Glutamatergic neuron (in vitro differentiated cells): ENCODE data around the gene QKI. TPM values are rescaled to one million over a fixed set of nuclear protein-coding genes. Genes with fewer than 3 reads are reported as not detected.

Source experiments
- DNase-seq: peaks from one replicate; pipeline ENCODE4 v3.0.0; 2022
- H3K27ac Mint-ChIP-seq: one replicate; pipeline ENCODE4 v1.8.0; 2020; ENCODE audit warnings: mild to moderate bottlenecking, mixed read lengths, inconsistent platforms; ENCODE audit not compliant: unreplicated experiment
- H3K27me3 Mint-ChIP-seq: one replicate; pipeline ENCODE4 v1.8.0; 2020; ENCODE audit warnings: mild to moderate bottlenecking, moderate library complexity, mixed read lengths, inconsistent platforms; ENCODE audit not compliant: unreplicated experiment
- H3K36me3 Mint-ChIP-seq: one replicate; pipeline ENCODE4 v1.8.0; 2020; ENCODE audit warnings: mild to moderate bottlenecking, mixed read lengths, inconsistent platforms; ENCODE audit not compliant: unreplicated experiment
- H3K4me1 Mint-ChIP-seq: one replicate; pipeline ENCODE4 v1.8.0; 2020; ENCODE audit warnings: mild to moderate bottlenecking, low read depth, mixed read lengths, inconsistent platforms; ENCODE audit not compliant: unreplicated experiment
- H3K4me3 Mint-ChIP-seq: one replicate; pipeline ENCODE4 v1.8.0; 2020; ENCODE audit warnings: mild to moderate bottlenecking, mixed read lengths, inconsistent platforms; ENCODE audit not compliant: unreplicated experiment
- H3K9me3 Mint-ChIP-seq: one replicate; pipeline ENCODE4 v1.8.0; 2020; ENCODE audit warnings: mild to moderate bottlenecking, moderate library complexity, mixed read lengths, inconsistent platforms; ENCODE audit not compliant: unreplicated experiment
- total RNA-seq: library from RNA; stranded (reverse); fragmentation: NEBNext Ultra II Directional; extraction: Animal tissue kit (Norgen Biotek cat#: 25700); gene quantifications from one replicate; pipeline ENCODE4 v1.2.1, GENCODE V29; 2021; ENCODE audit not compliant: unreplicated experiment
- TF ChIP-seq, protein P1 (sequence below): fragments of 200-600 bp; sonication (generic); IDR thresholded peaks from one replicate; pipeline ENCODE4 v1.5.0; 2021; ENCODE audit not compliant: partially characterized antibody, unreplicated experiment

Gene QKI
- total RNA-seq, 1 donor from 2014 or later = 50.5 TPM

DNA sequence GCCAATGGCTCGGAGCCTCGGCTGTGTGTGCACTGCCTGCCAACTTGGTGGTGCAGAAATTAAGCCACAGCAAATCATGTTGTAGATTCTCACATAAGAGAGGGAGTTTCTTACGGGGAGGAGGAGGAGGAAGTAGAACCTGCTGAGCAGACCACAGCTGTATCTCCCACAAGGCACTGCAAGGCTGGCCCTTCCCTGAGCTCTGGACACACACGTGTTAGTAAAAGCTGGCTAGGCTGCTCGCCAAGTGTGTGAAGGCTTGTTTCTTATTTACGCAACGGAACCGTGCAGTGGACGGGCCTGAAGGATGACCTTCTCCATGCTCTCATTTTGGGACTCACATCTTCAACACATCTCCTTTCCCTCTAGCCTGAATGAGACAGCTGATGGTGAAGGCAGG, 15.7 kb upstream of the QKI start:
- Mint-ChIP-seq H3K27ac (no peak overlapping the region), H3K36me3 (no peaks in the 10 kb centered on the region), H3K9me3 (peaks cover 2% of the 10 kb centered on the region), H3K4me3 (no peak overlapping the region), H3K4me1 (peaks cover 10% of the 10 kb centered on the region), H3K27me3 (peaks cover 7% of the 10 kb centered on the region)
- TF ChIP-seq, protein P1, sequence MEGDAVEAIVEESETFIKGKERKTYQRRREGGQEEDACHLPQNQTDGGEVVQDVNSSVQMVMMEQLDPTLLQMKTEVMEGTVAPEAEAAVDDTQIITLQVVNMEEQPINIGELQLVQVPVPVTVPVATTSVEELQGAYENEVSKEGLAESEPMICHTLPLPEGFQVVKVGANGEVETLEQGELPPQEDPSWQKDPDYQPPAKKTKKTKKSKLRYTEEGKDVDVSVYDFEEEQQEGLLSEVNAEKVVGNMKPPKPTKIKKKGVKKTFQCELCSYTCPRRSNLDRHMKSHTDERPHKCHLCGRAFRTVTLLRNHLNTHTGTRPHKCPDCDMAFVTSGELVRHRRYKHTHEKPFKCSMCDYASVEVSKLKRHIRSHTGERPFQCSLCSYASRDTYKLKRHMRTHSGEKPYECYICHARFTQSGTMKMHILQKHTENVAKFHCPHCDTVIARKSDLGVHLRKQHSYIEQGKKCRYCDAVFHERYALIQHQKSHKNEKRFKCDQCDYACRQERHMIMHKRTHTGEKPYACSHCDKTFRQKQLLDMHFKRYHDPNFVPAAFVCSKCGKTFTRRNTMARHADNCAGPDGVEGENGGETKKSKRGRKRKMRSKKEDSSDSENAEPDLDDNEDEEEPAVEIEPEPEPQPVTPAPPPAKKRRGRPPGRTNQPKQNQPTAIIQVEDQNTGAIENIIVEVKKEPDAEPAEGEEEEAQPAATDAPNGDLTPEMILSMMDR = no peak
- no peak for DNase-seq

DNA sequence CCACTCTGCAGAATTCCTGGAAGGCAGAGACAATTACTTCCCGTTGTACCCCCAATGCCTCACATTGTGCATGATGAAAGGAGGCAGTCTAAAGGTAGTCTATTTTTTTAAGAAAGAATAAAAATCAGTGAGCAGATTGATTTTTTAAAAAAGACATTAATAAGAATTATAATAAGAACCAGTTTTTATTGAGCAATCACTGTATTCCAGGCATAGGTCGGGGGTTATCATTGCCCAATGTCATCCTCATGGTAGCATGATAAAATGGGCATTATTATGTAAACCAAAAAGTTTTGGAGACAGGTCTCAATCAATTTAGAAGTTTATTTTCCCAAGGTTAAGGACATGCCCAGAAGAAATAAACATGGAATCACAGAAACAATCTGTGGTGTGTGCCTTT, 14.0 kb upstream of the QKI start:
- Mint-ChIP-seq H3K9me3 (peaks cover 2% of the 10 kb centered on the region), H3K27me3 (peaks cover 9% of the 10 kb centered on the region), H3K4me3 (no peak overlapping the region), H3K4me1 (peaks cover 8% of the 10 kb centered on the region), H3K27ac (no peak overlapping the region), H3K36me3 (no peaks in the 10 kb centered on the region)
- TF ChIP-seq, protein P1 = no peak
- no peak for DNase-seq

DNA sequence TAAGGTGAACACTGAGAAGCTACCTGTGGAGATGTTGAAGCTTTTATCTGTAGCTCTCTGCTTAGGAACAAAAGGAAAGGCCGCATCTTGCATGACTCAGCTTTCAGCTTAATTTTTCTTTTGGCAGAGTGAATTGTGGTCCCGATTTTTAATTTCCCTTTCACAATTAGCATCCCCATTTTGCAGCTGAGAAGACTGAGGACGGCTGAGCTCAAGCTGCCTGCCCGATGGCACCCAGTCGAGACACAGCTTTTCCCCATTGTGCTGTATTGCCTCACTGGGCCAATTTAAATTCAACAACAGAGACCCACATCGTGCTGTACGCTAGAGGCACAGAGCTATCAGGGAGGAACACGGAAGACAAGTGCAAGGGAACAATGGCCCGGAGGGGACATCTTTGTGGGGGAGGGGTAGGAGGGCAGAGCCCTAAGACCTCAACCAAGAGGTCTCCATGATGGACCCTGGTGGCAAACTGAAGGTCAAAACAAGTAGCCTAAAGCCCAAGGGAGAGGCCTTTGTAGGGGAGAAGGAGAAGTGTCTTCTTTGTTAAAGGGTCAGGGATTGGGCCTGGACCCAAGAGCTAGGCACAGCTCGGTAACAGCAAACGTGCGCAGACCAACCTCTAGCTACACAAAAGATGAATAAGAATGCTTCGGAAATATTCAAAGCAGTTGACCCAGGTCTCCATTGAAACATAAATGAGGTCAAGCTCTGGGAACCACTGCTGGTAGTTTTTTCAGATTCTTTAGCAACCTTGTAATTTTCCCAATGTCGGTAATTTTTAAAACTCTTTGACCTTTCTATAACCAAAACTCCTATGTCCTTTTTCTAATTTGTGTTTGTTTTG, 13.3 kb upstream of the QKI start:
- peaks cover 2% of the 10 kb centered on the region for H3K9me3 Mint-ChIP-seq
- TF ChIP-seq, protein P1 = no peak
- H3K27me3 Mint-ChIP-seq = peaks cover 9% of the 10 kb centered on the region
- peaks cover 10% of the 10 kb centered on the region for H3K4me1 Mint-ChIP-seq
- H3K4me3 Mint-ChIP-seq = no peak overlapping the region
- no peak overlapping the region for H3K27ac Mint-ChIP-seq
- H3K36me3 Mint-ChIP-seq = no peaks in the 10 kb centered on the region
- no peak for DNase-seq

DNA sequence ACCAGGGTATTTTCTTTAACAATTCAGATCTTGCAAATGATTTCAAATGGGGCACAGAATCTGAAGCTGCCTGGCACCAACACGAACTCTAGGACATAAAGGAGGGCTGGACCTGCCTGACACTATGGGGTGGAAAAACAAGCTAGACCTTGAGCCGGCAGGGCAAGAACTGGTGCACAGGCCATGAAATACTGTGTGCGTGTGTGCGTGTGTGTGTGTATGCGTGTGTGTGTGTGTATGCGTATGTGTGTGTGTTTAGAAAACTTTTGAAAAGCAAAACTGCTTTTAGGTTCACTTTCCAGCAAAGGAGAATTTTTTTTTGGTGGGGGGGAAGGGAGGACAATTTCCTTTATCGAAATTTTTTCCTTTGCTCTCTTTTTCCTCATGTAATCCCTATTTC, 11.9 kb upstream of the QKI start:
- TF ChIP-seq, protein P1 = no peak
- H3K4me1 Mint-ChIP-seq = peaks cover 4% of the 10 kb centered on the region
- peaks cover 6% of the 10 kb centered on the region for H3K27me3 Mint-ChIP-seq
- no peaks in the 10 kb centered on the region for H3K36me3 Mint-ChIP-seq
- no peak overlapping the region for H3K27ac Mint-ChIP-seq
- H3K4me3 Mint-ChIP-seq = no peak overlapping the region
- DNase-seq = no peak
- no peaks in the 10 kb centered on the region for H3K9me3 Mint-ChIP-seq

DNA sequence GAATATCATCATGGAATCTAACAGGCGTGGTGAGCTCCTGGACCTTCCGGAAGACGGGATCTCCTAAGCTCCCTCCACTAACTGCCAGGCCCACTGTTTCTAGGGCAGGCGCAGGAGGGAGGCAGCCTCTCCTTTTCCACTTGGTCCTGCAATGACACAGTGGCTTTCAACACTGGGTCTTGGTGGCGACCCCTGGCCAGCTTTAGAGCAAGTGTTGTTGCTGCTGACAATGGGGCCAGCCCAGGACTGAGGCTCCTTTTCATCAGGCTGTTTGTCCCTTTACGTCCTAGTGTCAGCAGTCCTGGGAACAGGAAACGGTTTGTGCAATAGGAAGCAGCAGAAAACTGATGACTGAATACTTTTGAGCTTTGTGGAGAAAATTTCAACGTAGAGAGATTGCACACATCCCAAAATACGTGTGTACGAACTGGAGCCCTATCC, 9.7 kb upstream of the QKI start:
- DNase-seq = no peak

More for the DNA sequence above, 9.7 kb upstream of the QKI start:
- TF ChIP-seq, protein P1 = no peak
- no peaks in the 10 kb centered on the region for H3K36me3 Mint-ChIP-seq
- peaks cover 4% of the 10 kb centered on the region for H3K27me3 Mint-ChIP-seq
- H3K27ac Mint-ChIP-seq = no peak overlapping the region
- no peak overlapping the region for H3K4me3 Mint-ChIP-seq
- H3K9me3 Mint-ChIP-seq = no peaks in the 10 kb centered on the region
- peaks cover 4% of the 10 kb centered on the region for H3K4me1 Mint-ChIP-seq
